Mesenchymal stem cell (in vitro differentiated cells and primary cell): ENCODE results near the gene SLC2A3.
"Not testable (repeated sequence)": the region's sequence is repeated elsewhere in the genome, so short reads cannot be mapped to it uniquely, and the experiment has no call there.

Experiments
- DNase-seq: peaks from one replicate; pipeline ENCODE4 v3.0.0-alpha.2; 2013
- H2AFZ ChIP-seq: one replicate; pipeline ENCODE4 v1.6.1; 2013; ENCODE audit warnings: low read depth, mild to moderate bottlenecking, control low read depth, inconsistent platforms, low read length, moderate library complexity
- H2AK5ac ChIP-seq: 2 replicates; pipeline ENCODE4 v1.6.1; 2013; ENCODE audit warnings: low read length, moderate library complexity, mild to moderate bottlenecking, inconsistent platforms; ENCODE audit not compliant: severe bottlenecking
- H2BK120ac ChIP-seq: one replicate; pipeline ENCODE4 v1.6.1; 2013; ENCODE audit warnings: low read depth, mild to moderate bottlenecking, inconsistent platforms, low read length, moderate library complexity
- H2BK12ac ChIP-seq, 2 experiments: one replicate each; pipeline ENCODE4 v1.6.1; 2013; ENCODE audit warnings: inconsistent platforms in 2 of 2, low read length in 2 of 2, mild to moderate bottlenecking in 2 of 2, moderate library complexity in 2 of 2, control low read depth in 1 of 2
- H2BK15ac ChIP-seq: one replicate; pipeline ENCODE4 v1.6.1; 2013; ENCODE audit warnings: mild to moderate bottlenecking, low read depth, inconsistent platforms; ENCODE audit not compliant: poor library complexity, severe bottlenecking
- H2BK5ac ChIP-seq: 2 replicates; pipeline ENCODE4 v1.6.1; 2013; ENCODE audit warnings: low read depth, mild to moderate bottlenecking, low read length, control low read depth, inconsistent platforms; ENCODE audit not compliant: poor library complexity, severe bottlenecking
- H3K14ac ChIP-seq, 2 experiments: one replicate each; pipeline ENCODE4 v1.6.1; 2013; ENCODE audit warnings: inconsistent platforms in 2 of 2, low read length in 2 of 2, control low read depth in 1 of 2, mild to moderate bottlenecking in 1 of 2, moderate library complexity in 1 of 2
- H3K18ac ChIP-seq, 2 experiments: one replicate each; pipeline ENCODE4 v1.6.1; 2013; ENCODE audit warnings: inconsistent platforms in 2 of 2, low read length in 2 of 2, control low read depth in 1 of 2, low read depth in 1 of 2, mild to moderate bottlenecking in 1 of 2
- H3K23ac ChIP-seq, 2 experiments: one replicate each; pipeline ENCODE4 v1.6.1; 2013; ENCODE audit warnings: inconsistent platforms in 2 of 2, low read length in 2 of 2, mild to moderate bottlenecking in 2 of 2, moderate library complexity in 2 of 2, control low read depth in 1 of 2
- H3K27ac ChIP-seq: 2 replicates; pipeline ENCODE4 v1.5.1; 2013; ENCODE audit warnings: mild to moderate bottlenecking, moderate library complexity, low read length, control low read depth, inconsistent platforms; ENCODE audit not compliant: poor library complexity, severe bottlenecking
- H3K27me3 ChIP-seq, 2 experiments: 2 replicates each; pipeline versions ENCODE4 v1.6.1 to v1.7.0; 2013; ENCODE audit warnings: low read length in 2 of 2, mild to moderate bottlenecking in 2 of 2, moderate library complexity in 2 of 2, control low read depth in 1 of 2, inconsistent platforms in 1 of 2; ENCODE audit not compliant: control insufficient read depth in 1 of 2, insufficient read depth in 1 of 2
- H3K36me3 ChIP-seq, 2 experiments: 2 replicates each; pipeline versions ENCODE4 v1.6.1 to v1.7.0; 2013; ENCODE audit warnings: low read length in 2 of 2, control low read depth in 1 of 2, inconsistent platforms in 1 of 2, low read depth in 1 of 2, mild to moderate bottlenecking in 1 of 2; ENCODE audit not compliant: insufficient read depth in 2 of 2, control insufficient read depth in 1 of 2
- H3K4ac ChIP-seq, 2 experiments: one replicate each; pipeline ENCODE4 v1.6.1; 2013; ENCODE audit warnings: inconsistent platforms in 2 of 2, low read length in 2 of 2, mild to moderate bottlenecking in 2 of 2, moderate library complexity in 2 of 2, control low read depth in 1 of 2, low read depth in 1 of 2
- H3K4me1 ChIP-seq: 2 replicates; pipeline ENCODE4 v1.6.1; 2013; ENCODE audit warnings: low read depth, low read length, control low read depth; ENCODE audit not compliant: control insufficient read depth, insufficient read depth
- H3K4me2 ChIP-seq: 2 replicates; pipeline ENCODE4 v1.6.1; 2013; ENCODE audit warnings: low read length, mild to moderate bottlenecking, inconsistent platforms; ENCODE audit not compliant: poor library complexity, severe bottlenecking
- H3K4me3 ChIP-seq, 2 experiments: 2 replicates each; pipeline versions ENCODE4 v1.5.1 to v1.7.0; 2013; ENCODE audit warnings: low read length in 2 of 2, mild to moderate bottlenecking in 2 of 2, control low read depth in 1 of 2, low read depth in 1 of 2; ENCODE audit not compliant: insufficient read depth in 1 of 2
- H3K79me1 ChIP-seq: replicated peaks from 2 replicates; pipeline ENCODE4 v1.6.1; 2013; ENCODE audit warnings: mild to moderate bottlenecking, control low read depth, low read length, inconsistent platforms; ENCODE audit not compliant: poor library complexity, severe bottlenecking
- H3K9ac ChIP-seq: 2 replicates; pipeline ENCODE4 v1.7.0; 2013; ENCODE audit warnings: mild to moderate bottlenecking, low read length, moderate library complexity
- H3K9me3 ChIP-seq: 2 replicates; pipeline ENCODE4 v1.7.0; 2013; ENCODE audit warnings: mild to moderate bottlenecking, low read length; ENCODE audit not compliant: control insufficient read depth
- H4K8ac ChIP-seq: one replicate; pipeline ENCODE4 v1.6.1; 2013; ENCODE audit warnings: inconsistent platforms, mild to moderate bottlenecking, low read length, moderate library complexity
- H4K91ac ChIP-seq: one replicate; pipeline ENCODE4 v1.6.1; 2013; ENCODE audit warnings: mild to moderate bottlenecking, low read length, inconsistent platforms
- WGBS: methylation state at CpG from one replicate; pipeline ENCODE4 v1.1.7; 2013; ENCODE audit warnings: mixed read lengths; 5-methylcytosine and 5-hydroxymethylcytosine counted together

SLC2A3 gene

GRCh38 chr12:7944760-7945159, 8.8 kb upstream of the SLC2A3 start:
- not testable (repeated sequence) for H3K79me1 ChIP-seq, H3K9me3 ChIP-seq, DNase-seq, H4K91ac ChIP-seq, H2AK5ac ChIP-seq, H3K14ac ChIP-seq, H3K18ac ChIP-seq, H2AFZ ChIP-seq, H3K23ac ChIP-seq, H3K27me3 ChIP-seq, H3K4me1 ChIP-seq, H3K4ac ChIP-seq, H2BK120ac ChIP-seq, H3K36me3 ChIP-seq, H3K27ac ChIP-seq, H3K4me3 ChIP-seq, H2BK15ac ChIP-seq, H3K9ac ChIP-seq, H2BK5ac ChIP-seq, H2BK12ac ChIP-seq, H4K8ac ChIP-seq, H3K4me2 ChIP-seq
- WGBS: 100% methylated on average over 7 of the region's 8 CpGs

GRCh38 chr12:7940906-7941305, 4.9 kb upstream of the SLC2A3 start:
- Histone ChIP-seq H3K14ac (no peak overlapping the region), H3K9me3 (no peaks in the 10 kb centered on the region), H2AK5ac (no peak overlapping the region), H3K18ac (no peak overlapping the region), H3K27ac (no peak overlapping the region), H3K36me3 (no peaks in the 10 kb centered on the region), H3K27me3 (no peaks in the 10 kb centered on the region), H4K8ac (no peak overlapping the region), H3K4me3 (no peak overlapping the region), H4K91ac (no peak overlapping the region), H2BK12ac (no peak overlapping the region), H2BK15ac (no peak overlapping the region), H3K23ac (no peak overlapping the region), H3K9ac (no peak overlapping the region), H3K4me1 (no peaks in the 10 kb centered on the region), H3K4me2 (no peak overlapping the region), H3K79me1 (no peaks in the 10 kb centered on the region), H2BK5ac (no peak overlapping the region), H3K4ac (no peak overlapping the region), H2AFZ (no peak overlapping the region), H2BK120ac (no peak overlapping the region)
- DNase-seq: no peak
- WGBS: 96% methylated on average over 1 of the region's 2 CpGs

GRCh38 chr12:7937833-7938506, 2.0 kb upstream of the SLC2A3 start:
- H2BK120ac ChIP-seq: peak overlapping the region; percentile 7
- no peak overlapping the region for H2BK15ac ChIP-seq
- peak overlapping the region in 1 of 2 experiments; percentile 45 for H3K4me3 ChIP-seq
- no peak overlapping the region for H3K4me2 ChIP-seq
- H3K14ac ChIP-seq: no peak overlapping the region
- peaks cover 0 to 16% of the 10 kb centered on the region in 2 experiments for H3K36me3 ChIP-seq
- H2BK12ac ChIP-seq: peak overlapping the region in 1 of 2 experiments; percentile 16
- no peaks in the 10 kb centered on the region for H3K79me1 ChIP-seq
- peak overlapping the region; percentile 73 for H3K9ac ChIP-seq
- peak overlapping the region; percentile 10 for H3K27ac ChIP-seq
- 20% methylated on average over 3 of the region's 4 CpGs for WGBS
- H4K91ac ChIP-seq: no peak overlapping the region
- H2AK5ac ChIP-seq: no peak overlapping the region
- no peak overlapping the region for H3K23ac ChIP-seq
- H2BK5ac ChIP-seq: no peak overlapping the region
- no peaks in the 10 kb centered on the region for H3K27me3 ChIP-seq
- no peak overlapping the region for H4K8ac ChIP-seq
- DNase-seq: peak; percentile 41
- no peak overlapping the region for H3K4ac ChIP-seq
- no peak overlapping the region for H2AFZ ChIP-seq
- H3K18ac ChIP-seq: no peak overlapping the region
- no peaks in the 10 kb centered on the region for H3K9me3 ChIP-seq
- no peaks in the 10 kb centered on the region for H3K4me1 ChIP-seq

GRCh38 chr12:7934889-7935492, 996 bp downstream of the SLC2A3 start:
- Histone ChIP-seq H3K4me3 (peak overlapping the region; percentile 62 to 94), H3K4ac (no peak overlapping the region), H3K9me3 (no peaks in the 10 kb centered on the region), H4K8ac (no peak overlapping the region), H3K9ac (peak overlapping the region; percentile 99), H3K27ac (no peak overlapping the region), H3K79me1 (peaks cover 13% of the 10 kb centered on the region), H4K91ac (no peak overlapping the region), H3K14ac (no peak overlapping the region), H2BK15ac (no peak overlapping the region), H3K36me3 (peaks cover 23 to 46% of the 10 kb centered on the region in 2 experiments), H3K4me2 (peak overlapping the region; percentile 94), H3K27me3 (no peaks in the 10 kb centered on the region), H3K4me1 (no peaks in the 10 kb centered on the region), H2AK5ac (no peak overlapping the region), H2BK120ac (no peak overlapping the region), H2AFZ (no peak overlapping the region), H3K18ac (peak overlapping the region; percentile 34 to 79), H2BK12ac (no peak overlapping the region), H2BK5ac (no peak overlapping the region), H3K23ac (no peak overlapping the region)
- WGBS: 1% methylated on average over 16 of the region's 16 CpGs
- no peak for DNase-seq
